HepG2 (cell line): ENCODE data around the gene ACTR1B. TPM values are rescaled to one million over a fixed set of nuclear protein-coding genes. Genes with fewer than 3 reads are reported as not detected.

Experiments used
- BRD4 ChIP-seq: sonication (generic); formaldehyde crosslinking; IDR thresholded peaks from 2 replicates; pipeline ENCODE4 v1.4.0; 2020; ENCODE audit warnings: missing genetic modification reagents
- E2F2 ChIP-seq: sonication (generic); formaldehyde crosslinking; IDR thresholded peaks from 2 replicates; pipeline ENCODE4 v1.4.0; 2020; ENCODE audit warnings: missing genetic modification reagents, borderline replicate concordance
- HNF1A ChIP-seq, 2 experiments: sonication (generic) in 1 of 2; formaldehyde crosslinking in 1 of 2; IDR thresholded peaks; 2 replicates each; pipeline versions ENCODE4 v1.4.0 to v1.6.1; 2016 to 2020; ENCODE audit warnings: borderline replicate concordance in 1 of 2, low read depth in 1 of 2, mild to moderate bottlenecking in 1 of 2, missing genetic modification reagents in 1 of 2
- KDM6A ChIP-seq: IDR thresholded peaks from 2 replicates; pipeline ENCODE4 v1.6.1; 2016; ENCODE audit warnings: low read depth
- MAX ChIP-seq: IDR thresholded peaks from 2 replicates; pipeline ENCODE4 v1.6.1; 2012; ENCODE audit warnings: inconsistent platforms
- MBD4 ChIP-seq: IDR thresholded peaks from 2 replicates; pipeline ENCODE4 v1.6.1; 2012; ENCODE audit warnings: low read length, inconsistent platforms, borderline replicate concordance
- NKX3-1 ChIP-seq: sonication (generic); formaldehyde crosslinking; IDR thresholded peaks from 2 replicates; pipeline ENCODE4 v1.5.0; 2020; ENCODE audit warnings: missing genetic modification reagents
- PAX8 ChIP-seq: sonication (generic); formaldehyde crosslinking; IDR thresholded peaks from 2 replicates; pipeline ENCODE4 v1.8.0; 2022; ENCODE audit warnings: mild to moderate bottlenecking, missing genetic modification reagents, borderline replicate concordance
- PHF5A ChIP-seq: IDR thresholded peaks from one replicate; pipeline ENCODE4 v1.6.1; 2018; ENCODE audit warnings: low read depth, missing genetic modification reagents; ENCODE audit not compliant: unreplicated experiment
- PITX1 ChIP-seq: sonication (generic); formaldehyde crosslinking; IDR thresholded peaks from 2 replicates; pipeline ENCODE4 v1.5.1; 2020; ENCODE audit warnings: mild to moderate bottlenecking, missing genetic modification reagents
- PRDM4 ChIP-seq: sonication (generic); formaldehyde crosslinking; IDR thresholded peaks from 2 replicates; pipeline ENCODE4 v1.9.0; 2021; ENCODE audit warnings: missing genetic modification reagents, borderline replicate concordance
- REPIN1 ChIP-seq: sonication (generic); formaldehyde crosslinking; IDR thresholded peaks from 2 replicates; pipeline ENCODE4 v1.8.0; 2022; ENCODE audit warnings: missing genetic modification reagents, low read depth, mild to moderate bottlenecking, borderline replicate concordance
- SP5 ChIP-seq: IDR thresholded peaks from 2 replicates; pipeline ENCODE4 v1.6.1; 2016; ENCODE audit warnings: low read depth, borderline replicate concordance
- SRSF1 ChIP-seq: fragments of 200-400 bp; formaldehyde crosslinking; optimal IDR thresholded peaks from 2 replicates; pipeline ENCODE3; 2017; ENCODE audit warnings: mild to moderate bottlenecking, low read depth, low read length, moderate library complexity
- YEATS2 ChIP-seq: sonication (generic); formaldehyde crosslinking; IDR thresholded peaks from 2 replicates; pipeline ENCODE4 v1.4.0; 2020; ENCODE audit warnings: missing genetic modification reagents, borderline replicate concordance
- ZNF264 ChIP-seq: sonication (generic); formaldehyde crosslinking; IDR thresholded peaks from 2 replicates; pipeline ENCODE4 v1.4.0; 2020; ENCODE audit warnings: missing genetic modification reagents
- ZNF550 ChIP-seq: sonication (generic); formaldehyde crosslinking; IDR thresholded peaks from 2 replicates; pipeline ENCODE4 v1.4.0; 2020; ENCODE audit warnings: mild to moderate bottlenecking, missing genetic modification reagents, borderline replicate concordance
- ZNF713 ChIP-seq: sonication (generic); formaldehyde crosslinking; IDR thresholded peaks from 2 replicates; pipeline ENCODE4 v1.4.0; 2020; ENCODE audit warnings: mild to moderate bottlenecking, missing genetic modification reagents
- ZNF737 ChIP-seq: sonication (generic); formaldehyde crosslinking; IDR thresholded peaks from 2 replicates; pipeline ENCODE4 v1.5.0; 2020; ENCODE audit warnings: missing genetic modification reagents, mild to moderate bottlenecking, borderline replicate concordance
- ZNF781 ChIP-seq: sonication (generic); formaldehyde crosslinking; IDR thresholded peaks from 2 replicates; pipeline ENCODE4 v1.5.1; 2020; ENCODE audit warnings: borderline replicate concordance, mild to moderate bottlenecking, missing genetic modification reagents; ENCODE audit errors: not compliant biosample characterization
- ZNF83 ChIP-seq: sonication (generic); formaldehyde crosslinking; IDR thresholded peaks from 2 replicates; pipeline ENCODE4 v1.4.0; 2020; ENCODE audit warnings: missing genetic modification reagents, mild to moderate bottlenecking, borderline replicate concordance
- polyA plus RNA-seq, 8 experiments: library from polyadenylated mRNA; depleted of rRNA in 3 of 8; stranded (reverse) in 7 of 8; unstranded in 1 of 8; fragments of >200 nt; fragmentation: Illumina TruSeq in 4 of 8; extraction: Trizol in 4 of 8; gene quantifications; 2 replicates each; pipeline versions ENCODE4 v1.2.1 to v1.2.3, GENCODE V29; 2011 to 2016; ENCODE audit warnings: low read depth in 4 of 8, missing spikeins in 1 of 8, mixed read lengths in 1 of 8; ENCODE audit not compliant: insufficient read depth in 1 of 8
- total RNA-seq, 5 experiments: library from RNA; depleted of rRNA; stranded (reverse); fragments of >200 nt; fragmentation: Illumina TruSeq; extraction: Trizol; gene quantifications; 2 replicates each; pipeline ENCODE4 v1.2.3, GENCODE V29; 2016; ENCODE audit warnings: low read depth in 1 of 5

Gene ACTR1B
- total and polyA plus RNA-seq, 2 of the 13 experiments (the other 11 are each of a cell fraction or from before 2014, with no cell fraction given), result 61.7 to 76.7 TPM

GRCh38 chr2:97662895-97663625 is 784 bp downstream of the ACTR1B start (continued):
- TF ChIP-seq ZNF550 (CRISPR knock-in tag), result 0 out of 2 replicates have a peak, but pooled peaks have one; percentile 57
- TF ChIP-seq HNF1A (IDR thresholded peaks at IDR 0.05; ENCODE audit: low read depth), result no peak
- TF ChIP-seq HNF1A (CRISPR knock-in tag; IDR thresholded peaks at IDR 0.05; ENCODE audit: borderline replicate concordance), result no peak
- TF ChIP-seq KDM6A, result peak; percentile 27; the same call in 1 of the 2 replicates
- TF ChIP-seq SRSF1, result no peak
- TF ChIP-seq ZNF781 (CRISPR knock-in tag), result peak; percentile 69
- no peak for TF ChIP-seq ZNF713
- no peak for TF ChIP-seq MBD4
- TF ChIP-seq BRD4, result peak; percentile 62; the same call in 1 of the 2 replicates
- TF ChIP-seq YEATS2 (CRISPR knock-in tag), result 0 out of 2 replicates have a peak, but pooled peaks have one; percentile 35
- TF ChIP-seq ZNF83, result no peak
- TF ChIP-seq PAX8 (CRISPR knock-in tag), result no peak
- peak; percentile 42 for TF ChIP-seq SP5
- 0 out of 2 replicates have a peak, but pooled peaks have one; percentile 73 for TF ChIP-seq ZNF264 (CRISPR knock-in tag)
- TF ChIP-seq ZNF737 (CRISPR knock-in tag), result no peak
- no peak for TF ChIP-seq PHF5A
- peak; percentile 31 for TF ChIP-seq MAX
- 0 out of 2 replicates have a peak, but pooled peaks have one; percentile 50 for TF ChIP-seq PRDM4 (CRISPR knock-in tag)
- TF ChIP-seq NKX3-1 (CRISPR knock-in tag), result 0 out of 2 replicates have a peak, but pooled peaks have one; percentile 50
- 0 out of 2 replicates have a peak, but pooled peaks have one; percentile 61 for TF ChIP-seq E2F2 (CRISPR knock-in tag)
- peak; percentile 39; the same call in 1 of the 2 replicates for TF ChIP-seq PITX1 (CRISPR knock-in tag)
- peak; percentile 68; the same call in 1 of the 2 replicates for TF ChIP-seq REPIN1
